DND-41 (cell line): ENCODE measurements around the gene PSORS1C1.

Experiments
- ATAC-seq: fragments of 200-7000 bp; cut with Tn5 transposase; 3 replicates; pipeline ENCODE4 v1.9.1; 2021; ENCODE audit warnings: low read depth; ENCODE audit not compliant: insufficient read depth
- DNase-seq: peaks from one replicate; pipeline ENCODE4 v3.0.0-alpha.2; 2020
- H2AFZ ChIP-seq: 2 replicates; pipeline ENCODE4 v1.6.0; 2012; ENCODE audit warnings: low read depth, low read length
- H3K27ac ChIP-seq: 2 replicates; pipeline ENCODE4 v1.5.1; 2012; ENCODE audit warnings: low read length, inconsistent platforms
- H3K27me3 ChIP-seq: fragments of 200-600 bp; sonication (generic); 2 replicates; pipeline ENCODE4 v1.6.0; 2012; ENCODE audit warnings: low read length, mild to moderate bottlenecking, inconsistent platforms; ENCODE audit not compliant: insufficient read depth, poor library complexity
- H3K36me3 ChIP-seq: 2 replicates; pipeline ENCODE4 v1.5.1; 2012; ENCODE audit warnings: low read length, inconsistent platforms; ENCODE audit not compliant: insufficient read depth
- H3K4me1 ChIP-seq: 2 replicates; pipeline ENCODE4 v1.5.1; 2012; ENCODE audit warnings: mild to moderate bottlenecking, low read length; ENCODE audit not compliant: insufficient read depth
- H3K4me2 ChIP-seq: 2 replicates; pipeline ENCODE4 v1.6.0; 2012; ENCODE audit warnings: mild to moderate bottlenecking, moderate library complexity, low read length, inconsistent platforms; ENCODE audit not compliant: insufficient read depth
- H3K4me3 ChIP-seq, 2 experiments: fragments of 200-600 bp in 1 of 2; shearing (Covaris generic) in 1 of 2; 2 replicates each; pipeline ENCODE4 v1.5.1; 2012 to 2016; ENCODE audit warnings: inconsistent platforms in 2 of 2, low read length in 2 of 2, mild to moderate bottlenecking in 2 of 2, low read depth in 1 of 2, moderate library complexity in 1 of 2
- H3K79me2 ChIP-seq: 2 replicates; pipeline ENCODE4 v1.6.0; 2012; ENCODE audit warnings: low read length, inconsistent platforms; ENCODE audit not compliant: insufficient read depth
- H3K9ac ChIP-seq: 2 replicates; pipeline ENCODE4 v1.6.0; 2012; ENCODE audit warnings: low read depth, mild to moderate bottlenecking, inconsistent platforms, low read length, moderate library complexity
- H3K9me3 ChIP-seq: 2 replicates; pipeline ENCODE4 v1.5.1; 2012; ENCODE audit warnings: low read length, moderate library complexity, mild to moderate bottlenecking, inconsistent platforms; ENCODE audit not compliant: insufficient read depth, severe bottlenecking
- H4K20me1 ChIP-seq: 2 replicates; pipeline ENCODE4 v1.6.0; 2012; ENCODE audit warnings: low read length; ENCODE audit not compliant: insufficient read depth
- CTCF ChIP-seq: IDR thresholded peaks from 2 replicates; pipeline ENCODE4 v1.5.1; 2012; ENCODE audit warnings: borderline replicate concordance, low read length, moderate library complexity, mild to moderate bottlenecking; ENCODE audit not compliant: poor library complexity, severe bottlenecking; ENCODE audit errors: extremely low read depth
- EZH2 ChIP-seq: IDR thresholded peaks from 3 replicates; pipeline ENCODE4 v1.6.1; 2012; ENCODE audit warnings: borderline replicate concordance, low read depth, mild to moderate bottlenecking, moderate library complexity, low read length, inconsistent platforms; ENCODE audit not compliant: severe bottlenecking

Gene PSORS1C1

GRCh38 chr6:31110825-31111582 lies 3.6 kb upstream of the PSORS1C1 start:
- Histone ChIP-seq H3K4me1 (no peaks in the 10 kb centered on the region), H3K9me3 (no peaks in the 10 kb centered on the region), H3K27ac (no peak overlapping the region), H3K9ac (no peak overlapping the region), H3K4me3 (no peak overlapping the region), H3K4me2 (no peak overlapping the region), H3K36me3 (no peaks in the 10 kb centered on the region), H4K20me1 (no peaks in the 10 kb centered on the region), H3K79me2 (no peaks in the 10 kb centered on the region), H3K27me3 (peaks cover 42% of the 10 kb centered on the region), H2AFZ (no peak overlapping the region)
- DNase-seq (no peak), ATAC-seq (no peak)
- TF ChIP-seq EZH2 (no peak), CTCF (no peak)

GRCh38 chr6:31111712-31112111 lies 2.9 kb upstream of the PSORS1C1 start:
- Histone ChIP-seq H4K20me1 (no peaks in the 10 kb centered on the region), H2AFZ (no peak overlapping the region), H3K27me3 (peaks cover 47% of the 10 kb centered on the region), H3K4me3 (no peak overlapping the region), H3K9ac (no peak overlapping the region), H3K27ac (no peak overlapping the region), H3K79me2 (no peaks in the 10 kb centered on the region), H3K4me1 (no peaks in the 10 kb centered on the region), H3K36me3 (no peaks in the 10 kb centered on the region), H3K9me3 (no peaks in the 10 kb centered on the region), H3K4me2 (no peak overlapping the region)
- TF ChIP-seq EZH2 (no peak), CTCF (no peak)
- ATAC-seq (no peak), DNase-seq (no peak)

- H3K27me3 ChIP-seq, result peaks cover 54% of the 10 kb centered on the region
- no peaks in the 10 kb centered on the region for H3K79me2 ChIP-seq
- H3K4me2 ChIP-seq, result no peak within 1 kb of the TSS
These were observed 2.1 kb upstream of the PSORS1C1 start, which contains the start of gene C6orf15 for GRCh38 chr6:31112478-31112877. Gene C6orf15, minus strand, starts transcription at chr6:31112575. Its CDS starts 20 bp downstream, at chr6:31112555.

More at GRCh38 chr6:31112478-31112877, 2.1 kb upstream of the PSORS1C1 start, which contains the start of gene C6orf15:
- ATAC-seq (no peak), DNase-seq (no peak)
- H4K20me1 ChIP-seq, result no peaks in the 10 kb centered on the region
- H3K27ac ChIP-seq, result no peak within 1 kb of the TSS
- H3K9ac ChIP-seq, result no peak within 1 kb of the TSS
- no peak within 1 kb of the TSS for H3K4me3 ChIP-seq
- no peaks in the 10 kb centered on the region for H3K36me3 ChIP-seq
- no peaks in the 10 kb centered on the region for H3K9me3 ChIP-seq
- H3K4me1 ChIP-seq, result no peaks in the 10 kb centered on the region
- TF ChIP-seq CTCF, result no peak
- no peak for TF ChIP-seq EZH2
- no peak within 1 kb of the TSS for H2AFZ ChIP-seq
